HCT116 (cell line): Measurements from ENCODE around the gene CNST. TPM values are rescaled to one million over a fixed set of nuclear protein-coding genes. Genes with fewer than 3 reads are reported as not detected.

Source experiments
- ATAC-seq: fragments of 200-7000 bp; cut with Tn5 transposase; 2 replicates; pipeline ENCODE4 v1.9.1; 2020; ENCODE audit warnings: mild to moderate bottlenecking, moderate library complexity
- BruUV-seq: library from RNA; stranded (reverse); fragments of 400-500 nt; replicated peaks from 2 replicates; lab custom pipeline; 2021; lab: Mats Ljungman, UMichigan
- CTCF ChIA-PET: fragments of 300-600 bp; sonication (Branson Sonifier 250); formaldehyde crosslinking; loops from one replicate; lab custom pipeline; 2021; ENCODE audit warnings: antibody characterized with exemption; lab: Charles Lee
- POLR2A ChIA-PET: fragments of 300-600, 350-600 bp; sonication (Branson Sonifier 250); formaldehyde crosslinking; loops from one replicate; lab custom pipeline; 2021; ENCODE audit warnings: antibody characterized with exemption; lab: Charles Lee
- RAD21 ChIA-PET, 2 experiments: fragments of 300-600 bp; sonication (Branson Sonifier 250); formaldehyde crosslinking; loops; one replicate each; lab custom pipeline; 2023; ENCODE audit warnings: low total read pairs in 2 of 2; ENCODE audit not compliant: uncharacterized antibody in 2 of 2, unreplicated experiment in 2 of 2, low non-redundant PET in 1 of 2; lab: Charles Lee
- DNase-seq: peaks from one replicate; pipeline ENCODE4 v3.0.0-alpha.2; 2010; ENCODE audit warnings: low read depth, low spot score
- H2AFZ ChIP-seq: fragments of 200-600 bp; shearing (Covaris generic), sonication (generic); 2 replicates; pipeline ENCODE4 v1.6.1; 2017; ENCODE audit warnings: low read depth, mixed run types, mixed read lengths, antibody characterized with exemption, low read length; ENCODE audit not compliant: poor library complexity, severe bottlenecking
- H3K27ac ChIP-seq: 2 replicates; pipeline ENCODE4 v1.5.1; 2012; ENCODE audit warnings: low read depth, low read length
- H3K27me3 ChIP-seq: fragments of 200-600 bp; sonication (generic); 2 replicates; pipeline ENCODE4 v1.6.1; 2016; ENCODE audit warnings: mixed run types, low read length, mixed read lengths; ENCODE audit not compliant: insufficient read depth
- H3K36me3 ChIP-seq, 2 experiments: fragments of 200-500 bp in 1 of 2; fragments of 200-600 bp in 1 of 2; sonication (Bioruptor generic) in 1 of 2; sonication (generic) in 1 of 2; 2 replicates each; pipeline versions ENCODE4 v1.5.1 to v1.6.1; 2014 to 2016; ENCODE audit warnings: low read length in 2 of 2, inconsistent platforms in 1 of 2, mixed read lengths in 1 of 2, mixed run types in 1 of 2; ENCODE audit not compliant: insufficient read depth in 2 of 2, control insufficient read depth in 1 of 2
- H3K4me1 ChIP-seq, 2 experiments: fragments of 200-600 bp in 1 of 2; sonication (generic) in 1 of 2; 2 replicates each; pipeline versions ENCODE4 v1.5.1 to v1.6.1; 2012 to 2017; ENCODE audit warnings: low read length in 2 of 2, inconsistent platforms in 1 of 2, mild to moderate bottlenecking in 1 of 2, mixed read lengths in 1 of 2, mixed run types in 1 of 2, moderate library complexity in 1 of 2; ENCODE audit not compliant: insufficient read depth in 2 of 2, control insufficient read depth in 1 of 2
- H3K4me2 ChIP-seq: fragments of 200-600 bp; sonication (generic); 2 replicates; pipeline ENCODE4 v1.6.1; 2017; ENCODE audit warnings: mixed run types, low read length, mixed read lengths
- H3K4me3 ChIP-seq, 2 experiments: fragments of 200-600 bp in 1 of 2; sonication (generic) in 1 of 2; replicated peaks in 1 of 2; 2 replicates each; pipeline ENCODE4 v1.5.1; 2011 to 2016; ENCODE audit warnings: low read length in 2 of 2, control low read depth in 1 of 2, low read depth in 1 of 2, mild to moderate bottlenecking in 1 of 2, mixed read lengths in 1 of 2, mixed run types in 1 of 2
- H3K79me2 ChIP-seq: fragments of 200-600 bp; sonication (generic); 2 replicates; pipeline ENCODE4 v1.6.1; 2017; ENCODE audit warnings: mild to moderate bottlenecking, mixed run types, low read length, moderate library complexity, mixed read lengths; ENCODE audit not compliant: insufficient read depth
- H3K9ac ChIP-seq: fragments of 200-600 bp; sonication (generic); 2 replicates; pipeline ENCODE4 v1.6.1; 2016; ENCODE audit warnings: low read length, mixed read lengths
- H3K9me2 ChIP-seq: fragments of 200-600 bp; sonication (generic), shearing (Covaris generic); 2 replicates; pipeline ENCODE4 v1.6.1; 2017; ENCODE audit warnings: mixed run types, mild to moderate bottlenecking, moderate library complexity; ENCODE audit not compliant: insufficient read depth
- H3K9me3 ChIP-seq, 2 experiments: fragments of 200-500 bp in 1 of 2; fragments of 200-600 bp in 1 of 2; sonication (Bioruptor generic) in 1 of 2; sonication (generic) in 1 of 2; 2 replicates each; pipeline ENCODE4 v1.6.1; 2014 to 2017; ENCODE audit warnings: low read length in 2 of 2, mixed read lengths in 2 of 2, inconsistent platforms in 1 of 2, low read depth in 1 of 2, mild to moderate bottlenecking in 1 of 2, mixed run types in 1 of 2, moderate library complexity in 1 of 2; ENCODE audit not compliant: control insufficient read depth in 1 of 2, insufficient read depth in 1 of 2
- H4K20me1 ChIP-seq: fragments of 200-600 bp; sonication (generic), shearing (Covaris generic); 2 replicates; pipeline ENCODE4 v1.6.1; 2017; ENCODE audit warnings: mixed run types, mild to moderate bottlenecking, moderate library complexity; ENCODE audit not compliant: insufficient read depth
- CBX3 ChIP-seq: IDR thresholded peaks from 2 replicates; pipeline ENCODE4 v1.6.1; 2012; ENCODE audit warnings: low read depth
- CEBPB ChIP-seq: IDR thresholded peaks from 2 replicates; pipeline ENCODE4 v1.6.1; 2012; ENCODE audit warnings: low read depth
- ELF1 ChIP-seq: IDR thresholded peaks from 2 replicates; pipeline ENCODE4 v1.6.1; 2012; ENCODE audit warnings: low read depth, borderline replicate concordance
- EZH2 ChIP-seq: fragments of 200-600 bp; sonication (generic); IDR thresholded peaks from 2 replicates; pipeline ENCODE4 v1.6.1; 2017; ENCODE audit warnings: antibody characterized with exemption, mixed run types
- EZH2phosphoT487 ChIP-seq: fragments of 200-600 bp; IDR thresholded peaks from 2 replicates; pipeline ENCODE4 v1.6.1; 2018; ENCODE audit warnings: antibody characterized with exemption, borderline replicate concordance
- FOSL1 ChIP-seq: IDR thresholded peaks from 2 replicates; pipeline ENCODE4 v1.6.1; 2012; ENCODE audit warnings: low read depth
- JUND ChIP-seq: IDR thresholded peaks from 2 replicates; pipeline ENCODE4 v1.6.1; 2012
- RAD21 ChIP-seq: IDR thresholded peaks from 2 replicates; pipeline ENCODE4 v1.6.1; 2012; ENCODE audit warnings: low read depth, mild to moderate bottlenecking
- REST ChIP-seq: IDR thresholded peaks from 2 replicates; pipeline ENCODE4 v1.6.1; 2012; ENCODE audit warnings: low read depth
- SP1 ChIP-seq: IDR thresholded peaks from 2 replicates; pipeline ENCODE4 v1.6.1; 2012; ENCODE audit warnings: low read depth
- SRF ChIP-seq: IDR thresholded peaks from 2 replicates; pipeline ENCODE4 v1.6.1; 2012; ENCODE audit warnings: low read depth
- YY1 ChIP-seq: IDR thresholded peaks from 2 replicates; pipeline ENCODE4 v1.6.1; 2011; ENCODE audit warnings: low read length, low read depth, moderate library complexity, mild to moderate bottlenecking; ENCODE audit not compliant: insufficient replicate concordance; ENCODE audit errors: extremely low read depth
- ZFX ChIP-seq: fragments of 450-650 bp; IDR thresholded peaks from 2 replicates; pipeline ENCODE4 v1.6.1; 2017
- ZNF274 ChIP-seq: fragments of 200-500 bp; sonication (Bioruptor generic); IDR thresholded peaks from 2 replicates; pipeline ENCODE4 v1.6.1; 2014; ENCODE audit warnings: mild to moderate bottlenecking, low read depth, low read length, inconsistent platforms
- intact Hi-C: fragments of 100-400 bp; cut with micrococcal nuclease; formaldehyde crosslinking; loops from 2 replicates; pipeline ENCODE4 v1.10.0; 2022
- total RNA-seq: library from RNA; stranded (reverse); gene quantifications from one replicate; pipeline ENCODE4 v1.2.1, GENCODE V29; 2021; ENCODE audit not compliant: unreplicated experiment
- TF ChIP-seq, protein P1 (sequence below): IDR thresholded peaks from 2 replicates; pipeline ENCODE4 v1.6.1; 2012

CNST gene
- total RNA-seq, 1 experiment from 2014 or later = 13.5 TPM

- intact Hi-C loops = no loop called here
- RAD21 ChIA-PET = no interaction called here
Observed at GRCh38 chr1:246527402-246528088, 38.7 kb upstream of the CNST start.

More at GRCh38 chr1:246527402-246528088, 38.7 kb upstream of the CNST start:
- H2AFZ ChIP-seq = no peak overlapping the region
- no peak overlapping the region for H3K9ac ChIP-seq
- no peaks in the 10 kb centered on the region for H3K4me1 ChIP-seq
- no peaks in the 10 kb centered on the region for H3K9me2 ChIP-seq
- H3K79me2 ChIP-seq = no peaks in the 10 kb centered on the region
- BruUV-seq = no TSS peak
- ATAC-seq = no peak
- no peaks in the 10 kb centered on the region for H4K20me1 ChIP-seq
- TF ChIP-seq CEBPB = no peak
- no peak for TF ChIP-seq ZFX
- no peak for TF ChIP-seq FOSL1
- TF ChIP-seq, protein P1, sequence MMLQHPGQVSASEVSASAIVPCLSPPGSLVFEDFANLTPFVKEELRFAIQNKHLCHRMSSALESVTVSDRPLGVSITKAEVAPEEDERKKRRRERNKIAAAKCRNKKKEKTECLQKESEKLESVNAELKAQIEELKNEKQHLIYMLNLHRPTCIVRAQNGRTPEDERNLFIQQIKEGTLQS = no peak
- TF ChIP-seq EZH2 = no peak
- TF ChIP-seq RAD21 = no peak
- TF ChIP-seq ZNF274 = no peak
- TF ChIP-seq ELF1 = no peak
- no peak for TF ChIP-seq YY1
- no peak for TF ChIP-seq SRF
- no peak for TF ChIP-seq EZH2phosphoT487
- no peak for TF ChIP-seq JUND
- TF ChIP-seq SP1 = no peak
- no peak for TF ChIP-seq CBX3
- no peak for TF ChIP-seq REST
- no peak for DNase-seq
- 0 out of 4 replicates have a peak, but pooled peaks cover 0 to 4% of the 10 kb centered on the region in 2 experiments for H3K9me3 ChIP-seq
- H3K36me3 ChIP-seq = no peaks in the 10 kb centered on the region
- ChIA-PET CTCF (no interaction called here), POLR2A (interaction anchor here (0.7 kb wide), 1 partner anchor 38 kb away, joined by 3 read pairs; no protein-coding TSS in a partner anchor)
- no peaks in the 10 kb centered on the region for H3K27me3 ChIP-seq
- H3K4me2 ChIP-seq = no peak overlapping the region
- H3K4me3 ChIP-seq = no peak overlapping the region
- H3K27ac ChIP-seq = no peak overlapping the region
